Measurements from ENCODE around the gene GGA1.

The GGA1 gene

DNA sequence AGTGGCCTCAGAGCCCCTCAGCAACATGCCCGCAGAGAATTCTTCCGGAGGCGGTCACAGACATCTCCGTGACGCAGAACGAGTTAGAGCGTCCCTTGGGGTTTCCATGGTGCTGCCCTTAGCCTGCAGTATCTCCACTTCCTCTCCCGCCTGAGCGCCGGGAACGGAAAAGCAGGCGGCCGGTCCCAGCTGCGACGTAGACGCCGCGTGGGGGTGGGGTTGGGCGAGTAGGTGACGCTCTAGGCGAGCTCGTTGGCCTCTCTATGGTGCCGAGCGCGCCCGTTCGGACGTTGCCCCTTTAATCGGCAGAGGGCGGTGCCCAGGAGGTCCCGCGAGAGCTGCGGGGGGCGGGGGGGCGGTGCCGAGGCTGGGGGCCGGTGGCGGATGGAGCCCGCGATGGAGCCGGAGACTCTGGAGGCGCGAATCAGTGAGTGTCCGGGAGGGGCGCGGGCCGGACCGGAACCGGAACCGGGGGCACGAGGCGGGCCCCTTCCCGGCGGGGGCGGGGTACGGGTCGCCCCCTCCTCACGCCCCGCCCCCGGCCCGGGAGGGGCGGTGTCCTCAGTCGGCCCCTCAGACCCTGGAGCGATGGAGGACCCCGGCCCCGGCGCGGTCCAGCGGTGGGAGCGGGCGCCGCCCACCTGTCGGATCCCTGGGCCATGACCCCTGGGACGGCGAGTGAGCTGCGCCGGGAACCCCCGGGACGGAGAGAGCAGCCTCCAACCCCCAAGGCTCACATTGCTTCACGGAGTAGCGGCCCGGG lies at the start of gene GGA1:
GGA1 (plus strand) TSS at position 358 of the 763 bp plus-strand sequence; CDS start at position 385, 27 bp downstream.
- peak; percentile 84 for DNase-seq

- DNase-seq = no peak
These were observed 49.1 kb upstream of the GGA1 start for GRCh38 chr22:37559521-37559900.

GRCh38 chr22:37559901-37560607 lies 48.6 kb upstream of the GGA1 start, which contains the start of gene CDC42EP1:
Gene CDC42EP1 (plus strand): TSS chr22:37560480. CDS start chr22:37566350, 5,870 bp downstream.
- no peak for DNase-seq

DNA sequence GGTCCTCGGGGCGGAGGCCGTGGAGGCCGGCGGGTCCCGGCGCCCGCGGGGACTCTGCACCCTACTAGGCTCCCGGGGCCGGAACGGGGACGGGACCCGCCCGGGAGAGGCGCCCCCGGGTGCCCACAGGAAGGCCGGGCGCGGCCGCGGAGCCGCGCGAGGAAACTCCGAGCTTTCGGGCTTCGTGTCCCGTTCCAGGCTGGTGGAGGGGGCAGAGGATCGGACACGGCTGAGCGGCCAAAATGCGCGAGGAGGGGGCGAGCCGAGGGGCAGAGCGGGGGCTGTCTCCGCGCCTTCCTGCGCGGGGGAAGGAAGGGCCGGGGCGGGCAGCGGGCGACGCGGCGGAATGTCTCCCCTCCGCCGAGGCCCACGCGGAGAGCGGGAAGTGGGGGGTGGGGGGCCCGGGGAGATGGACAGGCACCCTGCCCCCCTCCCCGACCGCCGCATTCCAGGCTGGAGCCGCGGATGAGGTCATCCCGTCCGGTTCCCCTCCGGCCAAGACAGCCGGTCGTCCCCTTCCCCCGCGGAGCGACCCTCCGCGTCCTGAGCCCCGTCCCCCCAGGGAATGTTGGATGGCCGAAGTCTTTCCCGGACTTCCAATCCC lies 47.9 kb upstream of the GGA1 start:
- DNase-seq = no peak

DNA sequence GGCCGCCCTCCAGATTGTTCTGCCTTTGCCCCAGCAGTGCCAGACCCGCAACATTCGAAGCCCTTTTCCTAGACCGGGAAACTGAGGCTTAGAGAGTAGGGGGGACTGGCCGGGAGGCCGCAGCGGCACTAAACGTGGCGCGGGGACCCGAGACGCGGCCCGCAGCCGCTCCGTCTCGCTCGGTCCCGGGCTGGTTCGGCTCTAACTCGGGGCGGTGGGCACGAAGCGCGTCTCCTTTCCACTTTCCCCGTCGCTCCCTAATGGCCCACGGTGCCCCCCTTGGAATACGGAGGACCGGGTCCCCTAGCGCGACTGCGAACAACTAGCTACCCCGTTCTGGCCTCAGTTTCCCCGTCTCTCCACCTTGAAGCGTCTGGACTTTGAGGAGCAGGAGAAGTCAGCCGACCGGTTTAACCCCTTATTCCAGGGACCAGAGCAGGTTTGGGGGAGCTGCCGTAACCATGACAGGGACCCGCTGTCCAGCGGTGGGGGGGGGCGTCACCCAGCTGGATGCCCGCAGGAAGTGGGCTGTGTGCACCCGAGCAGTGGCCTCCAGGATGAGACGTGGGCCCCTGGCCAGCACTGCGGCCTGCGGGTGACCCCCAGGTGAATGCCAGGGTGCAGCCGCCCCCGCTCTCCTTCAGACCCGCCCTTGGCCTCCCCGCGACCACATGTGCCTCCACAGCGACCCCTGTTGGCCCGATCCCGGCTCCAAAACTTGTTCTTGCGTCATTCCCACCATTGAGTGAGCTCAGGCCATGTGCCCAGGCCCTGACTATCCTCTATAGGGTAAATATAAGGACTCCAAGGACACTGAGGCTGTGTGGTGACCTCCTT lies 47.2 kb upstream of the GGA1 start:
- DNase-seq = no peak

- DNase-seq = no peak
These were observed 46.4 kb upstream of the GGA1 start for GRCh38 chr22:37562049-37562875.

DNA sequence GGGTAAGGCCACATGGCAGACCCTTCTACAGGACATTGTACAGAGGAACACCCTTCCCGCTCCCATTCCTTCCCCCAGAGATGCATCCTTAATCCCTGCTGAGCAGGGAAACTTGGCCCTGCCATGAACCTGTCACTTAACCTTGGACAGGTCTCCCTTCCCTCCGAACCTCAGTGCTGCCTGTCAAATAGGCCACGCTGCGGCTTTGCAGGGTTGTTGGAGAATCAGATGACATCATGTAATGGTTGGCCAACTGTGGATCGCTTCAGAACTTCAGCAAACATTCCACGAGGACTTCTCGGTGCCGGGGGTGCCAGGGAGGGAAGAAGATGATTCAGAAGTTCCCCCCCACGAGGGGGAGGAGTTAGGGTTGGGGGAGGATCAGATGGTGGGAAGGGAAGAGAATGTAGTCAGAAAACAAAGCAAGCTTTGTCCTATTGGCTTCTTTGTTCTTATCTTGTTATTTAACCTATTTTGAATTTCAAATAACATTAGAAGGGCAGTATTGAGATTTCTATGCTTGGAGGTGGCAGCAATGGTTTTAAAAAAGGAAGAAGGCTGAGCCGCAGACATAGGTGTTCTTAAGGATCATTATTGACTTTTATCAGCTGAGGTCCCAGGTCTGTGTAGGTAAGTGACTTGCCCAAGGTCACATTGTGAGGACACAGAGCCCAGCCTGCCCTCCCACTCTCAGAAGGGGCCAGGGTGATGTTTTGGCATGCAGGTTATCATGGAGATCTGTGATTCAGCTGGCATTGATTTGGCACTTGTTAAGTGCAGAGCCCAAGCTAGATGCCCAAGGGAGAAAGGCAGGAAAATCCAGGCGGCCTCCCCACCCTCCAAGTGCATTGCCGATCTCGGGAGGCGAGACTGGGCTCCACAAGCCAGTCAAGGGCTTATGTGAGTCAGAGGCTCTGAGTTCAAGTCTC lies 45.2 kb upstream of the GGA1 start:
- no peak for DNase-seq

DNA sequence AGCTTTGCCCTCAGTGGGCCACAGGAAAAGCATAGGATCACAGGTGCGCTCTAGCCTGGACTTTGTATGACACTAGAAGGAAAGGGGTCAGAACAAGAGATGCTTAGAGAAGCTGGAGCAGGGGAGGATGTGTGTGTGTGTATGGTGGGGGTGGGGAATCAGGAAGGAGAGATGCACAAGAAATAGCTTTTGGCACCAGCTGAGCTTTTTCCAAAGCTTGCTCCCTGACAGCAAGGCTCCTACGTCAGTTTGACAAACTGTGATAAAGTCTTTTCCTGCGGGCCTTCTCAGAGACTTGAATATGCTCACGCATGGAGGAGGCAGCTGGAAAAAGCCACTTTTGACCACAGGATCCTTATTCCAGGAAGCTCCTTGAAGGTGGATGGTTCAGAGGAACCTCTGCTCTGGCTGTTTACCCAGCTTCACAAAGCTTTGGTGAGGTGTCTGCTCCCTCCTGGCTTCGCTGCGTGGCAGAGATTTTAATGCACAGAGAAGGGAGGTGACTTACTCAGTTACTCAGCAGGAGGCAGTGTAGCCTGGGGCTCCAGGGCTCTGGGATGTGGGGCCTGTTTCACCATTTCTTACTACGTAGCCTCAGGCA lies 44.4 kb upstream of the GGA1 start:
- no peak for DNase-seq

DNA sequence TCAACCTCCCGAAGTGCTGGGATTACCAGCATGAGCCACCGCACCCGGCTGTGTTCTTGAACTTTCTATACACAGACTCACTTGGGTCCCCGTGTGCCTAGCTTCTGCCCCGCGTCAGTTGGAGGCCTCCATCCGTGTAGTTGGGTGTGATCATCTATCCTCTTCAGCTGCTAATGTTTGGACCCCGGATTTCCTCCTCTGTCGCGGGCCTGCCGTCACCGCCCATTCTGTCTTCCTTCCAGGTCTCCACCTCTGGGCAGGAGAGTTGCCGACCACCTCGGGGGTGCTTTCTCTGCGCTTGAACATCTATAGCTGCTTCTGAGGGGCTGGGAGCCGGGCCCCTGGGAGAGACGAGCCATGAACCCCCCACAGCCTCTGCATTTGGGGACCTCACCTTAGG lies 42.8 kb upstream of the GGA1 start:
- no peak for DNase-seq

GRCh38 chr22:37566329-37566837 lies 42.3 kb upstream of the GGA1 start:
- no peak for DNase-seq

GRCh38 chr22:37566903-37567798 lies 41.5 kb upstream of the GGA1 start:
- DNase-seq = no peak

- DNase-seq = no peak
These were observed 40.6 kb upstream of the GGA1 start for GRCh38 chr22:37568012-37568411.

- no peak for DNase-seq
These were observed 40.1 kb upstream of the GGA1 start for GRCh38 chr22:37568448-37569008.

GRCh38 chr22:37569009-37569920 lies 39.4 kb upstream of the GGA1 start:
- DNase-seq = no peak

- no peak for DNase-seq
These were observed 38.5 kb upstream of the GGA1 start for GRCh38 chr22:37569921-37570660.

- no peak for DNase-seq
These were observed 38.0 kb upstream of the GGA1 start for GRCh38 chr22:37570661-37570976.

Data from NCI-H524 treated with DMSO at 0.1 percent for 48 hours (cell line).